ENCODE data around the gene EFCC1.

EFCC1 gene

GRCh38 chr3:129035360-129036221, 34.5 kb downstream of the EFCC1 start:
- DNase-seq (ENCODE audit: low read depth): no peak
- no peak overlapping the region for H3K4me3 ChIP-seq (ENCODE audit: low read depth, low read length)
- no peak for TF ChIP-seq CTCF (IDR thresholded peaks at IDR 0.05; ENCODE audit: control insufficient read depth, extremely low read depth, insufficient read depth)

GRCh38 chr3:129036222-129037092, 35.4 kb downstream of the EFCC1 start:
- no peak for TF ChIP-seq CTCF (IDR thresholded peaks at IDR 0.05; ENCODE audit: control insufficient read depth, extremely low read depth, insufficient read depth)
- DNase-seq (ENCODE audit: low read depth): no peak
- H3K4me3 ChIP-seq (ENCODE audit: low read depth, low read length): no peak overlapping the region

- DNase-seq (ENCODE audit: low read depth): no peak
- no peak for TF ChIP-seq CTCF (IDR thresholded peaks at IDR 0.05; ENCODE audit: control insufficient read depth, extremely low read depth, insufficient read depth)
- H3K4me3 ChIP-seq (ENCODE audit: low read depth, low read length): no peak overlapping the region
Measured at GRCh38 chr3:129037093-129037419, 36.0 kb downstream of the EFCC1 start.

- TF ChIP-seq CTCF (IDR thresholded peaks at IDR 0.05; ENCODE audit: control insufficient read depth, extremely low read depth, insufficient read depth): no peak
- H3K4me3 ChIP-seq (ENCODE audit: low read depth, low read length): no peak overlapping the region
- DNase-seq (ENCODE audit: low read depth): no peak
Measured at GRCh38 chr3:129038121-129038855, 37.2 kb downstream of the EFCC1 start.

- TF ChIP-seq CTCF (IDR thresholded peaks at IDR 0.05; ENCODE audit: control insufficient read depth, extremely low read depth, insufficient read depth): no peak
- DNase-seq (ENCODE audit: low read depth): no peak
Measured at GRCh38 chr3:129039271-129040038, 38.4 kb downstream of the EFCC1 start.

GRCh38 chr3:129040039-129040336, 38.9 kb downstream of the EFCC1 start:
- TF ChIP-seq CTCF (IDR thresholded peaks at IDR 0.05; ENCODE audit: control insufficient read depth, extremely low read depth, insufficient read depth): no peak
- H3K4me3 ChIP-seq (ENCODE audit: low read depth, low read length): no peak overlapping the region
- DNase-seq (ENCODE audit: low read depth): no peak

More at GRCh38 chr3:129039271-129040038, 38.4 kb downstream of the EFCC1 start:
- no peak overlapping the region for H3K4me3 ChIP-seq (ENCODE audit: low read depth, low read length)

Data from LNCaP clone FGC (cell line).